ENCODE measurements around the gene SLC35A4. TPM values are rescaled to one million over a fixed set of nuclear protein-coding genes. Genes with fewer than 3 reads are reported as not detected.

Gene SLC35A4
- total and polyA plus RNA-seq, 4 donors: 17.5 to 37.0 (median 26.6) TPM

- peak; percentile 94 for DNase-seq (ENCODE audit: low spot score)
- peak within 1 kb of the TSS; percentile 91 to 99 for H3K27ac ChIP-seq (ENCODE audit: low read depth in 1 of 2, low read length in 2 of 2)
- H3K9me3 ChIP-seq (ENCODE audit: control insufficient read depth in 4 of 4, low read length in 3 of 4): no peaks in the 10 kb centered on the region
- no peaks in the 10 kb centered on the region for H3K27me3 ChIP-seq (ENCODE audit: control insufficient read depth in 4 of 4, insufficient read depth in 4 of 4, low read length in 3 of 4)
- peak in 1 of 2 donors; percentile 79 for TF ChIP-seq GABPA (IDR thresholded peaks at IDR 0.05 in 1 of 2, conservative IDR thresholded peaks at IDR 0.05 in 1 of 2)
- no peak for TF ChIP-seq ZBTB33 (IDR thresholded peaks at IDR 0.05)
- TF ChIP-seq, protein P1, sequence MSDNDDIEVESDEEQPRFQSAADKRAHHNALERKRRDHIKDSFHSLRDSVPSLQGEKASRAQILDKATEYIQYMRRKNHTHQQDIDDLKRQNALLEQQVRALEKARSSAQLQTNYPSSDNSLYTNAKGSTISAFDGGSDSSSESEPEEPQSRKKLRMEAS (IDR thresholded peaks at IDR 0.05): peak; percentile 98
- TF ChIP-seq EGR1 (IDR thresholded peaks at IDR 0.05; ENCODE audit: low read depth in 2 of 2): peak; percentile 13 to 92
- TF ChIP-seq RXRA (IDR thresholded peaks at IDR 0.05): peak in 1 of 2 donors; percentile 79
- peak; percentile 85 for TF ChIP-seq HNF4G (IDR thresholded peaks at IDR 0.05)
- TF ChIP-seq FOXA2 (IDR thresholded peaks at IDR 0.05): no peak
- TF ChIP-seq HNF4A (conservative IDR thresholded peaks at IDR 0.05): peak; percentile 91 to 93
- no peak for TF ChIP-seq SP1 (IDR thresholded peaks at IDR 0.05)
- TF ChIP-seq REST (IDR thresholded peaks at IDR 0.05): peak; percentile 37
- TF ChIP-seq, protein P2, sequence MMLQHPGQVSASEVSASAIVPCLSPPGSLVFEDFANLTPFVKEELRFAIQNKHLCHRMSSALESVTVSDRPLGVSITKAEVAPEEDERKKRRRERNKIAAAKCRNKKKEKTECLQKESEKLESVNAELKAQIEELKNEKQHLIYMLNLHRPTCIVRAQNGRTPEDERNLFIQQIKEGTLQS (IDR thresholded peaks at IDR 0.05): no peak
- TF ChIP-seq JUND (IDR thresholded peaks at IDR 0.05): no peak
- TF ChIP-seq, protein P3, sequence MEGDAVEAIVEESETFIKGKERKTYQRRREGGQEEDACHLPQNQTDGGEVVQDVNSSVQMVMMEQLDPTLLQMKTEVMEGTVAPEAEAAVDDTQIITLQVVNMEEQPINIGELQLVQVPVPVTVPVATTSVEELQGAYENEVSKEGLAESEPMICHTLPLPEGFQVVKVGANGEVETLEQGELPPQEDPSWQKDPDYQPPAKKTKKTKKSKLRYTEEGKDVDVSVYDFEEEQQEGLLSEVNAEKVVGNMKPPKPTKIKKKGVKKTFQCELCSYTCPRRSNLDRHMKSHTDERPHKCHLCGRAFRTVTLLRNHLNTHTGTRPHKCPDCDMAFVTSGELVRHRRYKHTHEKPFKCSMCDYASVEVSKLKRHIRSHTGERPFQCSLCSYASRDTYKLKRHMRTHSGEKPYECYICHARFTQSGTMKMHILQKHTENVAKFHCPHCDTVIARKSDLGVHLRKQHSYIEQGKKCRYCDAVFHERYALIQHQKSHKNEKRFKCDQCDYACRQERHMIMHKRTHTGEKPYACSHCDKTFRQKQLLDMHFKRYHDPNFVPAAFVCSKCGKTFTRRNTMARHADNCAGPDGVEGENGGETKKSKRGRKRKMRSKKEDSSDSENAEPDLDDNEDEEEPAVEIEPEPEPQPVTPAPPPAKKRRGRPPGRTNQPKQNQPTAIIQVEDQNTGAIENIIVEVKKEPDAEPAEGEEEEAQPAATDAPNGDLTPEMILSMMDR (IDR thresholded peaks at IDR 0.05; ENCODE audit: low read depth, low read length, missing input control): peak; percentile 67
- peak; percentile 82 for TF ChIP-seq NR2F2 (IDR thresholded peaks at IDR 0.05)
- TF ChIP-seq YY1 (IDR thresholded peaks at IDR 0.05): peak; percentile 5
- TF ChIP-seq TAF1 (conservative IDR thresholded peaks at IDR 0.05): no peak
- peak; percentile 57 for TF ChIP-seq FOXA1 (IDR thresholded peaks at IDR 0.05)
- peak; percentile 60 to 69 for TF ChIP-seq RAD21 (IDR thresholded peaks at IDR 0.05)
- H3K9ac ChIP-seq (ENCODE audit: low read depth in 1 of 2, low read length in 2 of 2): peak within 1 kb of the TSS; percentile 60 to 75
- peak within 1 kb of the TSS; percentile 30 to 50 (median 37) for H3K4me3 ChIP-seq (ENCODE audit: low read depth in 1 of 3, low read length in 3 of 3)
- H3K36me3 ChIP-seq (ENCODE audit: control insufficient read depth in 4 of 4, insufficient read depth in 3 of 4, low read depth in 1 of 4, low read length in 3 of 4): peaks cover 0 to 27% (median 20%) of the 10 kb centered on the region in 4 donors
- WGBS: 1% methylated on average over 52 of the region's 52 CpGs
- H3K4me1 ChIP-seq (ENCODE audit: control insufficient read depth in 4 of 4, insufficient read depth in 4 of 4, low read length in 3 of 4): peaks cover 8 to 40% (median 33%) of the 10 kb centered on the region in 4 donors
Measured at GRCh38 chr5:140547508-140548299, 16.9 kb upstream of the SLC35A4 start, which contains the start of gene EIF4EBP3. Gene EIF4EBP3 (plus strand): TSS chr5:140547662. CDS start chr5:140547738, 76 bp downstream.
